Forelimb muscle (tissue), 1 donor: ENCODE results near the gene DRC3. TPM values are rescaled to one million over a fixed set of nuclear protein-coding genes. Genes with fewer than 3 reads are reported as not detected.

Source experiments
- DNase-seq: peaks from one replicate; pipeline ENCODE4 v3.0.0-alpha.2; 2013; ENCODE audit warnings: low read depth
- polyA plus RNA-seq: library from polyadenylated mRNA; unstranded; fragments of 120-200 nt; gene quantifications from one replicate; pipeline ENCODE4 v1.2.1, GENCODE V29; 2013; ENCODE audit not compliant: insufficient read length

The DRC3 gene
- polyA plus RNA-seq, 1 donor, result 6.6 TPM

DNA sequence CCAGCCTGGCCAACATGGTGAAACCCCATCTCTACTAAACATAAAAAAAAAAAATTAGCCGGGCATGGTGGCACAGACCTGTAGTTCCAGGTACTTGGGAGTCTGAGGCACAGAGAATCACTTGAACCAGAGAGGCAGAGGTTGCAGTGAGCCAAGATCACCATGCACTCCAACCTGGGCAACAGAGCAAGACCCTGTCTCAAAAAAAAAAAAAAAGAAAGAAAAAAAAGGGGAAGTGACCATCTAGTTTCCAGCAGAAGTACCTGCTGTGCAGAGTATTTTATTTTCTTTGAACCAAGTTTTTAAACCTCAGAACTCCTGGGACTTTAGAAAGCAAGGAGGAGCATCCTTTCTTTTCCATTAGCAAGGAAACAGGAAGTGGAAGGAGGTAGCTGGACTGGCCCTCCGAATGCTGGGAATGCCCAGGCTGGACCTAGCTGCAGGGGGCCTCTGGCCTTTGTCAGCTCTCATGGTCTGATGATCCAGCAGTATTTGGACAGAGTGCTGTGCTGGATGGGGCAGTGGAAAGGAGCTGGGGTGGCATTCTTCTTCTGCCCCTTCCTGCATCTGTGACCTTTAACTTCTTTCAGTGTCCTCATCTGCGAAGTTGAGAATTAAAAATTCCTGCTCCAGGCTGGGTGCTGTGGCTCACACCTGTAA is 73.2 kb downstream of the DRC3 start:
- no peak for DNase-seq

DNA sequence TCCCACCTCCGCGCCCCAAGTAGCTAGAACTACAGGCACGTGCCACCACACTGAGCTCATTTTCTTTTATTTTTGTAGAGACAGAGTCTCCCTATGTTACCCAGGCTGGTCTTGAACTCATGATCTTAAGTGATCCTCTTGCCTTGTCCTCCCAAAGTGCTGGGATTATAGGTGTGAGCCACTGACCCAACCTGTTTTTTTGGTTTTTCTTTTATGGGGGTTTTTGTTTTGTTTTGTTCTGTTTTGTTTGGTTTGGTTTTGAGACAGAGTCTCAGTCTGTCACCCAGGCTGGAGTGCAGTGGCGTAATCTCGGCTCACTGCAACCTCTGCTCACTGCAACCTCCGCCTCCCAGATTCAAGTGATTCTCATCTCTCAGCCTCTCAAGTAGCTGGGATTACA is 82.9 kb downstream of the DRC3 start:
- DNase-seq, result no peak

DNA sequence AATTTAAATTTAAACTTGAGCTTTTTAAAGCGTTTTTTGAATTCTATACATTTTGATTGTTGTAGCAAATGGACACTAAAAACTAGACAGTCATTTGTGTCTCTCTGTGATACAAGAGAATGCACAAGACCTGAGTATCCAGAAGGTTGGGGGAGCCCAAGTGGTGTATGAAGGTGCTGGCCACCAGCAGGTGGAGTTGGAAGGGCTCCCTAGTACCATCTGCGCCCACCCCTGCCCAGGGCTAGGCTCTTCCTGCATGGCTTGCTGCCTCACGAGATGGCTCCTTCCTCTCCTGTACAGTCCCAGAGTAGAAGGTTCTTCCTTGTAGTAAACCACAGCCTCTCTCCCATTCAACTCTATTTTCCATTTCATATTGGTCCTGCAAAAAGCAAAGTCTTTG is 83.6 kb downstream of the DRC3 start:
- no peak for DNase-seq

DNA sequence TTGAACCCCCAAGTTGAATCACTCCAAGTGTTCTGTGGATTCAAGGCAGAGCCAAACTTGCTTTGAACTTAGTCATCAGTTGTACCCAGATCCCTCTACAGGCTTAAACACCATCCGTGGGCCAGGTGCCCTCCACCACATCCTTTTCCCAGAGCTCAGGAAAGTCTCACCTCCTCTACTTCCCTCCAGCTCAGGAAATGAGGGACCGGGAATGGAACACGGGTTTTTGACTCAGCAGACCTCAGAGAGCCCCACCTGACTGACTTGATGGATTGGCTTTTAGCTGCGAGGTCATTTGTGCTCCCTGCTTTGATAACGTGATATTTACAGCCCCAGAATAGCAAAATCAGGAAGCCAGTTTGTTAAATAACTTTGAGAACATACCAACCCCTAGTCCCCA is 86.6 kb downstream of the DRC3 start:
- no peak for DNase-seq

- no peak for DNase-seq
Measured at GRCh38 chr17:18064053-18064452, 91.4 kb downstream of the DRC3 start.

DNA sequence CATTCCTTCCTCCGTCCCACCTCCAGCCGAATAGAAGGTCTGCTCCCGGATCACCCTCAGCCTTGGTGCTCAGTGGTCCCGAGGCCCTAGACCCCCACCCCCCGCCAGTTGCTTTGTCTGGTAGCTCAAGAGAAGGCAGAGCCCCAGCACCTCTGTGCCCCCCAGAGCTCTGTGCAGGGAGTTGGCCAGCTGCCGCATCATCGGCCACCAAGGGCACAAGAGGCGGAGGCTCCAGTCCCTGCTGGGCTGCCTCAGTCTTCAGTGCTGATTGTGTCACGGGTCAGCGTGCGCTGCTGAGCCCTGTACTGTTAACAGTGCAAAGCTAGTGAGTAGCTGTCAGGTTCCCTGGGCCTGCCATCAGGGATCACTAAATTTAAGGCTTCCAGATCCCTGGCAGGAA is 92.9 kb downstream of the DRC3 start:
- DNase-seq, result no peak

Other genes with a start within 250 kb of the DRC3 start
- 33.2 TPM for gene SREBF1, start 135.9 kb upstream of the DRC3 start, polyA plus RNA-seq
- gene TOM1L2, start 462 bp upstream of the DRC3 start, polyA plus RNA-seq, result 36.3 TPM
- gene ATPAF2, start 66.3 kb downstream of the DRC3 start, polyA plus RNA-seq, result 19.7 TPM
- 11.9 TPM for gene GID4, start 66.5 kb downstream of the DRC3 start, polyA plus RNA-seq
- gene DRG2, start 115.1 kb downstream of the DRC3 start, polyA plus RNA-seq, result 24.9 TPM
- 1.2 TPM for gene MYO15A, start 135.9 kb downstream of the DRC3 start, polyA plus RNA-seq
- gene ALKBH5, start 211.0 kb downstream of the DRC3 start, polyA plus RNA-seq, result 62.8 TPM